Activated B cell treated with CpG ODN at 0.5 μM for 24 hours (primary cell): Measurements from ENCODE around the gene EZH1. TPM values are rescaled to one million over a fixed set of nuclear protein-coding genes. Genes with fewer than 3 reads are reported as not detected.

ENCODE experiments used
- ATAC-seq: fragments of 200-7000 bp; cut with Tn5 transposase; one replicate; pipeline ENCODE4 v1.10.0; 2021; ENCODE audit warnings: low read depth, mild to moderate bottlenecking, moderate library complexity
- CTCF ChIA-PET: fragments of 350-600 bp; sonication (Branson Sonifier 250); formaldehyde crosslinking; loops from one replicate; lab custom pipeline; 2021; ENCODE audit warnings: antibody characterized with exemption; lab: Charles Lee
- POLR2A ChIA-PET: fragments of 350-600 bp; sonication (Branson Sonifier 250); formaldehyde crosslinking; loops from one replicate; lab custom pipeline; 2021; ENCODE audit warnings: antibody characterized with exemption; lab: Charles Lee
- DNase-seq: peaks from one replicate; pipeline ENCODE4 v3.0.0; 2022
- H3K27ac Mint-ChIP-seq: one replicate; pipeline ENCODE4 v1.8.0; 2020; ENCODE audit warnings: mixed read lengths
- H3K27me3 Mint-ChIP-seq: one replicate; pipeline ENCODE4 v1.8.0; 2021; ENCODE audit warnings: mixed read lengths
- H3K36me3 Mint-ChIP-seq: one replicate; pipeline ENCODE4 v1.8.0; 2021; ENCODE audit warnings: low read depth, mixed read lengths
- H3K4me1 Mint-ChIP-seq: one replicate; pipeline ENCODE4 v1.8.0; 2021; ENCODE audit warnings: mixed read lengths
- H3K4me3 Mint-ChIP-seq: one replicate; pipeline ENCODE4 v1.8.0; 2020; ENCODE audit warnings: mild to moderate bottlenecking, mixed read lengths
- H3K9me3 Mint-ChIP-seq: one replicate; pipeline ENCODE4 v1.8.0; 2020; ENCODE audit warnings: mixed read lengths
- CTCF ChIP-seq: fragments of 200-600 bp; IDR thresholded peaks from one replicate; pipeline ENCODE4 v1.8.0; 2022; ENCODE audit warnings: antibody characterized with exemption, mild to moderate bottlenecking
- intact Hi-C: fragments of 100-400 bp; cut with micrococcal nuclease; formaldehyde crosslinking; loops from one replicate; pipeline ENCODE4 v1.15.1; 2024
- total RNA-seq: library from RNA; stranded (reverse); gene quantifications from 2 replicates; pipeline ENCODE4 v1.2.3, GENCODE V29; 2022

The EZH1 gene
- total RNA-seq, 1 donor from 2014 or later, result 81.6 TPM

- no peak for TF ChIP-seq CTCF
- peaks cover 64% of the 10 kb centered on the region for H3K36me3 Mint-ChIP-seq
- no peaks in the 10 kb centered on the region for H3K9me3 Mint-ChIP-seq
- DNase-seq (no peak), ATAC-seq (no peak)
- peaks cover 37% of the 10 kb centered on the region for H3K4me1 Mint-ChIP-seq
- CTCF ChIA-PET, result no interaction called here
- intact Hi-C loops, result no loop called here
- no peaks in the 10 kb centered on the region for H3K27me3 Mint-ChIP-seq
- POLR2A ChIA-PET, result interaction anchor here (1.3 kb wide), 1 partner anchor 17 kb away, joined by 3 read pairs; no protein-coding TSS in a partner anchor
- H3K4me3 Mint-ChIP-seq, result no peak overlapping the region
- H3K27ac Mint-ChIP-seq, result no peak overlapping the region
Measured at GRCh38 chr17:42700586-42701289, 44.1 kb downstream of the EZH1 start.

- peaks cover 57% of the 10 kb centered on the region for H3K36me3 Mint-ChIP-seq
- no peak for DNase-seq
Measured at GRCh38 chr17:42699415-42699740, 45.5 kb downstream of the EZH1 start.

GRCh38 chr17:42698736-42699414 is 46.0 kb downstream of the EZH1 start:
- no peak overlapping the region for H3K27ac Mint-ChIP-seq

More at GRCh38 chr17:42699415-42699740, 45.5 kb downstream of the EZH1 start:
- TF ChIP-seq CTCF, result no peak
- H3K9me3 Mint-ChIP-seq, result no peaks in the 10 kb centered on the region
- H3K27me3 Mint-ChIP-seq, result no peaks in the 10 kb centered on the region
- CTCF ChIA-PET, result interaction anchor here (0.5 kb wide), 1 partner anchor 121 kb away, joined by 3 read pairs; no protein-coding TSS in a partner anchor
- no peak overlapping the region for H3K27ac Mint-ChIP-seq
- H3K4me3 Mint-ChIP-seq, result no peak overlapping the region
- intact Hi-C loops, result no loop called here
- H3K4me1 Mint-ChIP-seq, result peaks cover 23% of the 10 kb centered on the region
- POLR2A ChIA-PET, result interaction anchor here (0.7 to 1.0 kb wide), 2 partner anchors 122 to 145 kb away, joined by 3 to 10 read pairs; partner anchors contain the start of gene PSMC3IP
- ATAC-seq, result no peak

GRCh38 chr17:42697108-42697811 is 47.6 kb downstream of the EZH1 start:
- Mint-ChIP-seq H3K4me1 (peaks cover 6% of the 10 kb centered on the region), H3K4me3 (no peak overlapping the region), H3K27me3 (no peaks in the 10 kb centered on the region), H3K27ac (no peak overlapping the region), H3K36me3 (peaks cover 42% of the 10 kb centered on the region), H3K9me3 (no peaks in the 10 kb centered on the region)
- no peak for TF ChIP-seq CTCF
- ATAC-seq (no peak), DNase-seq (no peak)
- intact Hi-C loops, result no loop called here
- CTCF ChIA-PET, result interaction anchor here (1.3 kb wide), 1 partner anchor 119 kb away, joined by 3 read pairs; no protein-coding TSS in a partner anchor
- POLR2A ChIA-PET, result no interaction called here

More at GRCh38 chr17:42698736-42699414, 46.0 kb downstream of the EZH1 start:
- ATAC-seq, result no peak
- H3K4me1 Mint-ChIP-seq, result peaks cover 18% of the 10 kb centered on the region
- POLR2A ChIA-PET, result interaction anchor here (0.7 to 1.0 kb wide), 2 partner anchors 121 to 144 kb away, joined by 3 to 10 read pairs; partner anchors contain the start of gene PSMC3IP
- no peaks in the 10 kb centered on the region for H3K27me3 Mint-ChIP-seq
- H3K4me3 Mint-ChIP-seq, result no peak overlapping the region
- intact Hi-C loops, result no loop called here
- TF ChIP-seq CTCF, result no peak
- peaks cover 54% of the 10 kb centered on the region for H3K36me3 Mint-ChIP-seq
- DNase-seq, result no peak
- CTCF ChIA-PET, result interaction anchor here (0.5 kb wide), 1 partner anchor 121 kb away, joined by 3 read pairs; no protein-coding TSS in a partner anchor
- no peaks in the 10 kb centered on the region for H3K9me3 Mint-ChIP-seq
